ENCODE data around the gene CELF5.
A peak's percentile ranks its signal among the peaks of the same experiment; 100 is the strongest.
"Not testable (repeated sequence)": the region's sequence is repeated elsewhere in the genome, so short reads cannot be mapped to it uniquely, and the experiment has no call there.

Gene CELF5

GRCh38 chr19:3289971-3290569, 65.6 kb downstream of the CELF5 start:
- DNase-seq (ENCODE audit: low read depth in 3 of 3, low spot score in 1 of 3), result no peak

GRCh38 chr19:3290858-3291257, 66.4 kb downstream of the CELF5 start:
- not testable (repeated sequence) for DNase-seq (ENCODE audit: low read depth in 3 of 3, low spot score in 1 of 3)

- DNase-seq (ENCODE audit: low read depth in 3 of 3, low spot score in 1 of 3), result no peak
These were observed 67.2 kb downstream of the CELF5 start for GRCh38 chr19:3291644-3292043.

GRCh38 chr19:3292958-3293529, 68.6 kb downstream of the CELF5 start:
- DNase-seq (ENCODE audit: low read depth in 3 of 3, low spot score in 1 of 3), result no peak

- DNase-seq (ENCODE audit: low read depth in 3 of 3, low spot score in 1 of 3), result no peak
These were observed 69.1 kb downstream of the CELF5 start for GRCh38 chr19:3293560-3293959.

GRCh38 chr19:3294080-3294850, 69.8 kb downstream of the CELF5 start:
- no peak for DNase-seq (ENCODE audit: low read depth in 3 of 3, low spot score in 1 of 3)

GRCh38 chr19:3295581-3295980, 71.1 kb downstream of the CELF5 start:
- DNase-seq (ENCODE audit: low read depth in 3 of 3, low spot score in 1 of 3), result no peak

- DNase-seq (ENCODE audit: low read depth in 3 of 3, low spot score in 1 of 3), result no peak
These were observed 71.6 kb downstream of the CELF5 start for GRCh38 chr19:3296034-3296433.

GRCh38 chr19:3296446-3296845, 72.0 kb downstream of the CELF5 start:
- no peak for DNase-seq (ENCODE audit: low read depth in 3 of 3, low spot score in 1 of 3)

GRCh38 chr19:3298853-3299449, 74.5 kb downstream of the CELF5 start:
- no peak for DNase-seq (ENCODE audit: low read depth in 3 of 3, low spot score in 1 of 3)

GRCh38 chr19:3300566-3300965, 76.1 kb downstream of the CELF5 start:
- DNase-seq (ENCODE audit: low read depth in 3 of 3, low spot score in 1 of 3), result not testable (repeated sequence)

GRCh38 chr19:3302755-3303154, 78.3 kb downstream of the CELF5 start:
- no peak for DNase-seq (ENCODE audit: low read depth in 3 of 3, low spot score in 1 of 3)

- DNase-seq (ENCODE audit: low read depth in 3 of 3, low spot score in 1 of 3), result peak; percentile 39 to 76 (median 47)
These were observed 80.5 kb downstream of the CELF5 start for GRCh38 chr19:3304871-3305423.

GRCh38 chr19:3309724-3310123, 85.3 kb downstream of the CELF5 start:
- no peak for DNase-seq (ENCODE audit: low read depth in 3 of 3, low spot score in 1 of 3)

GRCh38 chr19:3310280-3310679, 85.8 kb downstream of the CELF5 start:
- no peak for DNase-seq (ENCODE audit: low read depth in 3 of 3, low spot score in 1 of 3)

GRCh38 chr19:3310711-3311110, 86.2 kb downstream of the CELF5 start:
- DNase-seq (ENCODE audit: low read depth in 3 of 3, low spot score in 1 of 3), result no peak

GRCh38 chr19:3313199-3313575, 88.7 kb downstream of the CELF5 start:
- DNase-seq (ENCODE audit: low read depth in 3 of 3, low spot score in 1 of 3), result no peak

- DNase-seq (ENCODE audit: low read depth in 3 of 3, low spot score in 1 of 3), result no peak
These were observed 90.7 kb downstream of the CELF5 start for GRCh38 chr19:3314962-3315675.

GRCh38 chr19:3315676-3315973, 91.2 kb downstream of the CELF5 start:
- no peak for DNase-seq (ENCODE audit: low read depth in 3 of 3, low spot score in 1 of 3)

- DNase-seq (ENCODE audit: low read depth in 3 of 3, low spot score in 1 of 3), result no peak
These were observed 91.7 kb downstream of the CELF5 start for GRCh38 chr19:3316132-3316648.

- no peak for DNase-seq (ENCODE audit: low read depth in 3 of 3, low spot score in 1 of 3)
These were observed 92.3 kb downstream of the CELF5 start for GRCh38 chr19:3316659-3317207.
